ENCODE measurements around the gene RIPK3.
A peak's percentile ranks its signal among the peaks of the same experiment; 100 is the strongest.
"Not testable (repeated sequence)": the region's sequence is repeated elsewhere in the genome, so short reads cannot be mapped to it uniquely, and the experiment has no call there.

RIPK3 gene

GRCh38 chr14:24339284-24340151, at the start of gene RIPK3:
Gene RIPK3 (minus strand): TSS chr14:24339991. CDS start chr14:24339826, 165 bp downstream.
- FAIRE-seq (peak; percentile 95), DNase-seq (ENCODE audit: insufficient read length, low spot score) (peak; percentile 78)

- DNase-seq (ENCODE audit: insufficient read length, low spot score): no peak
Measured at GRCh38 chr14:24389226-24389848, 49.5 kb upstream of the RIPK3 start.

GRCh38 chr14:24388474-24389179, 48.8 kb upstream of the RIPK3 start:
- DNase-seq (ENCODE audit: insufficient read length, low spot score): no peak
- FAIRE-seq: no peak

More at GRCh38 chr14:24389226-24389848, 49.5 kb upstream of the RIPK3 start:
- no peak for FAIRE-seq

GRCh38 chr14:24387579-24387978, 47.8 kb upstream of the RIPK3 start:
- FAIRE-seq; DNase-seq (ENCODE audit: insufficient read length, low spot score): not testable (repeated sequence)

- FAIRE-seq: no peak
- no peak for DNase-seq (ENCODE audit: insufficient read length, low spot score)
Measured at GRCh38 chr14:24387009-24387345, 47.2 kb upstream of the RIPK3 start.

- no peak for FAIRE-seq
- DNase-seq (ENCODE audit: insufficient read length, low spot score): no peak
Measured at GRCh38 chr14:24385524-24385923, 45.7 kb upstream of the RIPK3 start.

- no peak for FAIRE-seq
- no peak for DNase-seq (ENCODE audit: insufficient read length, low spot score)
Measured at GRCh38 chr14:24384169-24384568, 44.4 kb upstream of the RIPK3 start.

GRCh38 chr14:24382064-24382371, 42.2 kb upstream of the RIPK3 start:
- FAIRE-seq: no peak
- DNase-seq (ENCODE audit: insufficient read length, low spot score): no peak

GRCh38 chr14:24381363-24382063, 41.7 kb upstream of the RIPK3 start:
- FAIRE-seq: no peak
- no peak for DNase-seq (ENCODE audit: insufficient read length, low spot score)

GRCh38 chr14:24379907-24380730, 40.3 kb upstream of the RIPK3 start:
- no peak for DNase-seq (ENCODE audit: insufficient read length, low spot score)
- FAIRE-seq: no peak

- FAIRE-seq (no peak), DNase-seq (ENCODE audit: insufficient read length, low spot score) (no peak)
Measured at GRCh38 chr14:24378981-24379906, 39.5 kb upstream of the RIPK3 start.

GRCh38 chr14:24378327-24378726, 38.5 kb upstream of the RIPK3 start:
- no peak for FAIRE-seq
- DNase-seq (ENCODE audit: insufficient read length, low spot score): no peak

GRCh38 chr14:24377657-24378056, 37.9 kb upstream of the RIPK3 start:
- FAIRE-seq: no peak

GRCh38 chr14:24377126-24377525, 37.3 kb upstream of the RIPK3 start:
- DNase-seq (ENCODE audit: insufficient read length, low spot score) (no peak), FAIRE-seq (no peak)

More at GRCh38 chr14:24377657-24378056, 37.9 kb upstream of the RIPK3 start:
- DNase-seq (ENCODE audit: insufficient read length, low spot score): no peak

- no peak for DNase-seq (ENCODE audit: insufficient read length, low spot score)
- no peak for FAIRE-seq
Measured at GRCh38 chr14:24376448-24377070, 36.8 kb upstream of the RIPK3 start.

GRCh38 chr14:24372701-24373416, 33.1 kb upstream of the RIPK3 start:
- FAIRE-seq (no peak), DNase-seq (ENCODE audit: insufficient read length, low spot score) (no peak)

GRCh38 chr14:24371605-24372004, 31.8 kb upstream of the RIPK3 start:
- FAIRE-seq; DNase-seq (ENCODE audit: insufficient read length, low spot score): not testable (repeated sequence)

- no peak for FAIRE-seq
- no peak for DNase-seq (ENCODE audit: insufficient read length, low spot score)
Measured at GRCh38 chr14:24370748-24371147, 31.0 kb upstream of the RIPK3 start.

All from GM19239 (cell line).